Thoracic aorta (tissue), 2 donors: ENCODE results near the gene PROK2. TPM values are rescaled to one million over a fixed set of nuclear protein-coding genes. Genes with fewer than 3 reads are reported as not detected.

Source experiments
- ATAC-seq: fragments of 150-250 bp; one replicate; pipeline ENCODE4 v1.8.0; 2017; ENCODE audit warnings: low read depth; ENCODE audit not compliant: insufficient number of reproducible peaks, low FRiP score
- DNase-seq: peaks from one replicate; pipeline ENCODE4 v3.0.0-alpha.2; 2020; ENCODE audit warnings: low spot score
- H3K27ac ChIP-seq, 2 donors: fragments of 200-600 bp; sonication (generic); 1 replicate in 1 of 2; 2 replicates in 1 of 2; pipeline ENCODE4 v1.5.1; 2016; ENCODE audit warnings: mild to moderate bottlenecking in 2 of 2, moderate library complexity in 2 of 2
- H3K27me3 ChIP-seq: fragments of 200-600 bp; sonication (generic); replicated peaks from 2 replicates; pipeline ENCODE4 v1.6.0; 2016; ENCODE audit warnings: mild to moderate bottlenecking; ENCODE audit not compliant: insufficient read depth
- H3K36me3 ChIP-seq: fragments of 200-600 bp; sonication (generic); one replicate; pipeline ENCODE4 v1.5.1; 2016
- H3K4me1 ChIP-seq, 2 donors: fragments of 200-600 bp; sonication (generic); 1 replicate in 1 of 2; 2 replicates in 1 of 2; pipeline versions ENCODE4 v1.5.1 to v1.6.0; 2016; ENCODE audit warnings: low read depth in 2 of 2, mild to moderate bottlenecking in 1 of 2; ENCODE audit not compliant: control insufficient read depth in 1 of 2
- H3K4me3 ChIP-seq: fragments of 200-600 bp; sonication (generic); 2 replicates; pipeline ENCODE4 v1.5.1; 2016; ENCODE audit warnings: mild to moderate bottlenecking
- H3K9me3 ChIP-seq: fragments of 200-600 bp; sonication (generic); 2 replicates; pipeline ENCODE4 v1.5.1; 2016
- CTCF ChIP-seq: fragments of 200-600 bp; sonication (generic); IDR thresholded peaks from one replicate; pipeline ENCODE4 v1.5.1; 2019; ENCODE audit warnings: antibody characterized with exemption
- total RNA-seq, 2 donors: library from RNA; depleted of rRNA; stranded (reverse); fragments of >200 nt; gene quantifications; one replicate each; pipeline versions ENCODE4 v1.1.0 to v1.2.3, GENCODE V29; 2016

The PROK2 gene
- total RNA-seq, 2 donors from 2014 or later = 0.71 TPM; not detected in 1

DNA sequence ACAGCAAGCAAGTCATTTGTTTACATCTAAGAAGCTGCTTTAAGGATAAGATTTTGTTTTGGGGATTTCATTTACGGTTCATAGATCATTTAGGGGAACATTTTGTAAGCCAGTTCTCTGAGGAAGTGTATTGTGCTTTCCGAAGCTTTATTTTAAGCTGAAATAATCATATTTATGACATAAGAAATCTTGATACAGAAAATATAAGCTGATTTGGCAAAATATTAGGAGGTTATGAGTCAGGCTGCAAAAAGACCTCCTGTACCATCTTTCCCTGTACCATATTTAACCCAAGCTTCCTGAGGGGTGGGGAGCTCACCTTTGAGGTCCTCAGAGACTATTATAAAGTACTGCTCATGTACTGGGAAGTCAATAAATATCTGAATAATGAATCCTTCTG is 51.6 kb downstream of the PROK2 start:
- no peaks in the 10 kb centered on the region for H3K9me3 ChIP-seq
- no peak for TF ChIP-seq CTCF

GRCh38 chr3:71732637-71733036 is 52.3 kb downstream of the PROK2 start:
- TF ChIP-seq CTCF = no peak
- H3K27ac ChIP-seq = no peak overlapping the region
- no peak overlapping the region for H3K4me3 ChIP-seq
- no peaks in the 10 kb centered on the region for H3K9me3 ChIP-seq
- H3K27me3 ChIP-seq = no peaks in the 10 kb centered on the region
- ATAC-seq (no peak), DNase-seq (no peak)
- no peaks in the 10 kb centered on the region for H3K4me1 ChIP-seq
- H3K36me3 ChIP-seq = no peaks in the 10 kb centered on the region

More for the DNA sequence above, 51.6 kb downstream of the PROK2 start:
- Histone ChIP-seq H3K4me1 (no peaks in the 10 kb centered on the region), H3K27me3 (no peaks in the 10 kb centered on the region), H3K4me3 (no peak overlapping the region), H3K27ac (no peak overlapping the region), H3K36me3 (no peaks in the 10 kb centered on the region)
- no peak for ATAC-seq
- DNase-seq = no peak

DNA sequence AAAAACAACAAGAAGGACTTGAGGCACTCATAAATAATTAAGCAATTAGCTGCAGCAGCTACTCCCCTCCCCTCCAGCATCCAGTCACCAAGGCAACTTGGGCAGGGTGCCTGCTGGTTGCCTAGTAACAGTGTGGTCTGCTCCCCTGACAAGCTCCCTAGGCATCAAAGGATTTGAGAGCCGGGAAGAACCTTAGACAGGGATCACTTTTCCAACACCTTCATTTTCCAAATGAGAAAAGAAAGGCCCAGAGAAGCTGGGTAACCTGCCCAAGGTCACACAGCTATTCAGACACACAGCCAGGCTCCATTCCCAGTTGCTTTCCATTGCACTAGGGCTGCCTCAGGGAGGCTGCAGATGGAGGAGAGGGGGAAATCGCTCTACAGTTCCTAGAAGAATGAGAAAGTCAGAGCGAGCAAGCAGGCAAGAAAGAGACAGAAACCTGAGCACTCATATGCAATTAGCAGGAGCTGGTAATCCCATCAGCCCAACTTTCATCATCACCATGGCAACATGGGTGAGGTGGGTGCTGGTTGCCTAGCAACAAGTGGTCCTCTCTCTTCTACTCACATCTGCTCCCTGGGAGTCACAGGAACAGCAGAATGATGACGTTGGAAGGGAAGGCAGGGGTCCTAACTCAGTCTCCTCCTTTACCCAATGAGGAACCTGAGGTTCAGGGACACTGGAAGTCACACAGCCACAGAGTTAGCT is 56.2 kb downstream of the PROK2 start:
- H3K27me3 ChIP-seq = no peaks in the 10 kb centered on the region
- no peaks in the 10 kb centered on the region for H3K9me3 ChIP-seq
- H3K36me3 ChIP-seq = no peaks in the 10 kb centered on the region
- TF ChIP-seq CTCF = no peak
- H3K27ac ChIP-seq = no peak overlapping the region
- peaks cover 5 to 8% of the 10 kb centered on the region in 2 donors for H3K4me1 ChIP-seq
- ATAC-seq (no peak), DNase-seq (no peak)
- H3K4me3 ChIP-seq = no peak overlapping the region

DNA sequence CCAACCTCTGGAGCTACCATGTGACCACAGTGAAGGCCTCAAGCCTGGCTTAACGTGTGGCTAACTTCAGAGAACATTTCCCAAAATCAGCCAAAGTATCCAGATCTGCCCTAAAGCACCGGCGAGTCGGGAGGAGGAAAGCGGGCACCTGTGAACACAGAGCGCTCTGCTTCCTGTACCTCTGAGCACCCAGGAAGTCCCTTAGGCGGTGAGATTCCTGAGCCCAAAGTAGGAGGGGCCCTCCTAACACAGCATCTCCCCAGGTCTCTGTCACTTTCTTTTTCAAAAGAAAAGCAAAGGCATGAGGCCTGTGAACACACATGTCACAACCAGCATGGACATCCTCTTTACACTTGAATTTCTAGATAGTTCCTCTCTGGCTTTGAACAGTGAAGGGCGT is 58.8 kb downstream of the PROK2 start:
- Histone ChIP-seq H3K4me3 (peak overlapping the region; percentile 83), H3K36me3 (no peaks in the 10 kb centered on the region), H3K9me3 (no peaks in the 10 kb centered on the region), H3K4me1 (peaks cover 8 to 12% of the 10 kb centered on the region in 2 donors), H3K27me3 (no peaks in the 10 kb centered on the region), H3K27ac (no peak overlapping the region)
- DNase-seq = no peak
- no peak for ATAC-seq
- TF ChIP-seq CTCF = no peak

DNA sequence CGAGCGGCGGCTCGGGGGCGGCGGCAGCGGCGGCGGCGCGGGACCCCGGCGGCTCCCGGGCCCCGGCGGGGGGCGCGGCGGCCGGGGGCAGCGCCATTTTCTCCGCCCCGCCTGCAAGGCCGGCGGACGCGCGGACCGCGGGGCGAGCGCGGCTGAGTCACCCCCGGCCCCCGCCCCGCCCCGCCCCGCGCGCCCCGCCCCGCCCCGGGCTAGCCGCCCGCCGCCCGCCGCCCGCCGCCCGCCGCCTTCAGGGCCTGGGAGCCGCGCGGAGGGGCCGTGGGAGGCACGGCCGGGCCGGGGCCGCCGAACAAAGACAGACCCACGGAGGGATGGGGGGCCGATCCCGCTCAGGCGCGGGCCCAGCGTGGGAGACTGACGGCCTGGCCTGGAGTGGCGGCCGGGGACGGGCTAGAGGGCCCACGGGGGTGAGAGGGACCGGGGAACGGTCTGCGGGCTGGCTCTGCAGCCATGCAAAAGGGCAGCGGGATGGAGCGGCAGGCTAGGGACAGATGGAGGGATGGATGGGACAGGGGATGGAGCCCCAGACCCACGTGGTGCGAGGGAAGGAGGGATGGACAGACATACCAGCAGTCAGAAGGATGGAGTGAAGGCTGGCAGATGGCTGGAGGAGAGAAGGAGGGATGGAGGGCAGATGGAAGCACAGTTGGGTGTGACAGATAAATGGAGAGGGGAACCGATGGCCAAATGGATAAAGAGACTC is 59.5 kb downstream of the PROK2 start, which contains the start of gene EIF4E3:
TSS of gene EIF4E3 (minus strand) at position 132 of the 721 bp plus-strand sequence. CDS start at position 97, 35 bp downstream.
- no peaks in the 10 kb centered on the region for H3K27me3 ChIP-seq
- H3K36me3 ChIP-seq = no peaks in the 10 kb centered on the region
- no peaks in the 10 kb centered on the region for H3K9me3 ChIP-seq
- H3K4me3 ChIP-seq = peak within 1 kb of the TSS; percentile 96
- peaks cover 8 to 12% of the 10 kb centered on the region in 2 donors for H3K4me1 ChIP-seq
- DNase-seq (no peak), ATAC-seq (peak; percentile 51)
- no peak for TF ChIP-seq CTCF
- peak within 1 kb of the TSS in 1 of 2 donors; percentile 48 for H3K27ac ChIP-seq
